GM19043 (cell line): ENCODE data around the gene LDLRAD1.
"Not testable (repeated sequence)": the region's sequence is repeated elsewhere in the genome, so short reads cannot be mapped to it uniquely, and the experiment has no call there.

Experiments
- ATAC-seq: cut with Tn5 transposase; IDR thresholded peaks from one replicate; pipeline ENCODE4 v1.9.1; 2021; ENCODE audit warnings: low read depth; ENCODE audit not compliant: unreplicated experiment

The LDLRAD1 gene

DNA sequence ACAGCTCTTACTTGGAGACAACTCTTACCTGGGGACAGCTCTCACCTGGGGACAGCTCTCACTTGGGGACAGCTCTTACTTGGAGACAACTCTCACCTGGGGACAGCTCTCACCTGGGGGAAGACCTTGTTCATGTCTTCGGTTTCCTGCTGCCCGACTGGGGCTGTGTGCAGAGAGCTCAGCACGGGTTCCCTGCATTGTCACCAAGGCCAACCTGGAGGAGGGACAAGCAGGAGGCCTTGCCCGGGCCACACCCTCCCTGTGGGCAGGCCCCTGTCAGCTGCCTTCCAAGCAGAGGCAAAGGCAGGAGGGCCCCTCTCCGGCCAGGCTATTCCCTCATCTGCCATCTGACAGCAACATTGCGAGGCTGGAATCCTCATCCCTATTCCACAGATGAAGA lies at the start of gene LDLRAD1:
Gene LDLRAD1, minus strand, starts transcription at position 208 of the 400 bp plus-strand sequence. Its CDS starts 74 bp downstream, at position 134.
- ATAC-seq: no peak

DNA sequence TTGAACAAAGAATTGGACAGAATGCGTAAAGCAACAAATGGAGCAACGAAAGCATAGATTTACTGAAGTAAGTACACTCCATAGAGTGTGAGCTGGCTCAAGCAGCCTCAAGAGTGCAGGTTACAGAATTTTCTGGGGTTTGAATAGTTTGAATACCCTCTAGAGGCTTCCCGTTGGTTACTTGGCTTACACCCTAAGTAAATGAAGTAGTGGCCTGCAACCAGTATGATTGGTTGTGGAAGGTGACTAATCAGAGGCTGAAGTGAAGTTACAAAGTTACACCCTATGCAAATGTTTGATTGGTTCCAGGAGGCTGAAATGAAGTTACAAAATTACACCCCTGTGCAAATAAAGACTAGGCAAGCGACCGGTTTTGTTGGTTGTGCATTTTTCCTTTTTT lies 46.3 kb upstream of the LDLRAD1 start:
- no peak for ATAC-seq

DNA sequence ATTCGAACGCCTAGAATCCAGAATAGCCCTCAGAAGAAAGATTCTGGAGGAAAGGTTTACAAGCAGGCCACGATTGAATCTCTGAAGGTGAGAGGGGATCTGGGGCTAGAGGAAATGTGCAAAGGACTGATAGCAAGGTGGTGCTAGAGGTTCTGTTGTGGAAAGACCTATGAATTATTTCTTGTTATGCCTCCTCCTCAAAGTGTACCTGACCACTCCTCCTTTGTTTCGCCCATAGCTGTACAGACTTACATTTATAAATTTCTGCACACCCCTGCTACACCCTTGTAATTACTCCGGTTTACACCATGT lies 36.4 kb upstream of the LDLRAD1 start:
- ATAC-seq: no peak

DNA sequence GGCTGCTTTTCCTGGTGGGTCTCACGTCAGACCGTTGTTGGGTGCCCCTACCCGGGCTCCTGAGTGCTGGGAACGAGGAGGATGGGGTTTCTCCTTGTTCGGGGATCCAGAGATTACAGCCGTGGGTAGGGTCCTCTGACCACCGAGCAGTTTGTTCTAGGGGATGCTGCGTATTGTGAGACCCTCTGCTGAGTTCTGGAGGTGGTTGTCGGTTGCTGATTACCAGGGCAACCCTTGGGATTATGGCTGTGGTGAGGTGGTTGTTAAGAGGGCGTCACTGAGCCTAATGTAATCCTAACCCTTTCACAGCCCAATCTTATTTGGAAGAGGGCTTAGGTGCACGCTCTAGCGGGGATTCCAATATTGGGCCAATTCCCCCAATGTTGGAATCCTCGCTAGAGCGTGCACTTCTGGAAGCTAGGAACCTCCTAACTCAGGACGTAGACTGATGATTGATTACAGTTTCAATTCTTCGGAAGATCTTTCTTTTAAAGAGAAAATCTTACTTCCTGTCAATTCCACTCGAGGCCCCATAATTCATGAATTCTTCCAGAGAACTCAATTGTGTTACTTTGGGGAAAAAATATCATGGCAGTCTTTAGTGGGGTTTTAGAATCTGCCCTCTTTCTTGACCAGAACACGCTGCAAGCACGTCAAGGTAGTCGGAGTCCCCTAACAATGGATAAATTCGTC lies 35.9 kb upstream of the LDLRAD1 start:
- no peak for ATAC-seq

DNA sequence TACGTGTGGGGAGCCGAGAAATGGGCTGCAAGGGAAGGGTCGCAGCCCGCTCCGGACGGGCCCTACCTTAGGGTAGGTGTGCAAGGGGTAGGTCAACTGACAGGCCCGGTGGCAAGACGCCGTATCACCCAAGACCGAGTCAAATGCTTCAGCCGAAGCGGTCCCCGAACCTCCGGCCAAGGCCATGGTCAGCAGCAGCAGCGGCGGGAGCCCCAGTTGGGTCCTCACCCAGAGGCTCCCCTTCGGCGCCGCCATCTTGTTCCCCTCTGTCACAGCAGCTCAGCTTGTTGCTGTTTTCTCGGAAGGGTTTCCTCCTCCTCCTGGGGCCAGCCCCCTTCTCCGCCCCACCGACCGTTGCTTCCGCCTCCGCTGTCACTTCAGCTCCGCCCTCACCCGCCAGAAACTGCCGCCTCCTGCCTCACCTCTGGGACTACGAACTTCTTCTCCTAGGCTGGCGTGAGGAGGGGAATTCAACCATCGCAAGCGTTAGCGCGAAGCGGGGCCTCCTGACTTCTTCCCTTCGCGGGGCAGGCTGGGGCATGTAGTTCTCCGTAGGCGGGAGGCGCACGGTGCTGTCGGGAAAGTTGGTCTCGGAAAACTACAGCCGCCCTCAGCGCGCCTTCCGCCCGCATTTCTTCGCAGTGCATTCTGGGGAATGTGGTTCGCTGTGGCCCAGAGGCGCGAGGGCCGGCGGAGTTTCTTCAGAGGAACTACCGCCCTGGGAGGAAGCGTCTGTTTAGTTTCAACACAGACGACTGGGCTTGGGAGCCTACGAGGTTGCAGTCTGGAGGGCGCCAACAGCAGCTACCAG lies 35.2 kb upstream of the LDLRAD1 start, which contains the start of the genes TCEANC2 and TMEM59:
Gene TCEANC2, plus strand, starts transcription at position 675 of the 811 bp plus-strand sequence. CDS start 815 bp downstream, outside the sequence.
Gene TMEM59, minus strand, starts transcription at position 271 of the 811 bp plus-strand sequence. Its CDS starts 16 bp downstream, at position 255.
- peak; percentile 87 for ATAC-seq

DNA sequence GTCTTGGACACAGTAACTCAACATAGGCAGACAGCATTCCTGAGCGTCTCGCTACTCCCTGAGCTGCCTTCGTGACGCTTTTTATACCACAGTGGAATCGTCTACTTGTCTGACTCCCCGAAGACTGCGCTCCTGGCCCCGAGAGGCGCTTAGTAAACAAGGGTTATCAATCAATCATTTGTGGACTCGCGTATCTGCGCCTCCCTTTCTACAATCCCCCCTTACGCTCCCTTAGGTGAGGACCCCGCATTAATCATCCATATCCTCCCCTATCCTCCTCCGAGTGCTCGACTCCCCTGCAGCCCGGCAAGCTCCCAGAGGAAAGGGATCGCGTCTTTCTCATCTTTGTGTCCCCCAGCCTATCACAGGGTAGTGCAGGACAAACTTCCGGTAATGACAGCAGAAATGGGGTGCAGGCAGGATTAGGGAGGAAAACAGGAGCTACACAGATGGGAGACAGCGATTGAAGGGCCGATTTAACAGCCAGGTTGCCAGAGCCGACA lies 34.5 kb upstream of the LDLRAD1 start:
- peak; percentile 9 for ATAC-seq

- ATAC-seq: no peak
Measured at GRCh38 chr1:54051933-54052430, 34.0 kb upstream of the LDLRAD1 start.

DNA sequence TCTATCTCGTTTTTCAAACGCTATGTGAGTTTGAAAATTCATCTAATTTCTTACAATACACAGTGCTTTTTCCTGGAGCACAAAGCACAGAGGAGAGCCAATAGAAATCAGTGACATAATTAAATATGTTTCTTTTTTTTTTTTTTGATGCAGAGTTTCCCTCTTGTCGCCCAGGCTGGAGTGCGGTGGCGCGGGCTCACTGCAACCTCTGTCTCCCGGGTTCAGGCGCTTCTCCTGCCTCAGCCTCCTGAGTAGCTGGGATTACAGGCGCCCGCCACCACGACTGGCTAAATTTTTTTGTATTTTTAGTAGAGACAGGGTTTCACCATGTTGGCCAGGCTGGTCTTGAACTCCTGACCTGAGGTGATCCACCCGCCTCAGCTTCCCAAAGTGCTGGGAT lies 32.4 kb upstream of the LDLRAD1 start:
- not testable (repeated sequence) for ATAC-seq

DNA sequence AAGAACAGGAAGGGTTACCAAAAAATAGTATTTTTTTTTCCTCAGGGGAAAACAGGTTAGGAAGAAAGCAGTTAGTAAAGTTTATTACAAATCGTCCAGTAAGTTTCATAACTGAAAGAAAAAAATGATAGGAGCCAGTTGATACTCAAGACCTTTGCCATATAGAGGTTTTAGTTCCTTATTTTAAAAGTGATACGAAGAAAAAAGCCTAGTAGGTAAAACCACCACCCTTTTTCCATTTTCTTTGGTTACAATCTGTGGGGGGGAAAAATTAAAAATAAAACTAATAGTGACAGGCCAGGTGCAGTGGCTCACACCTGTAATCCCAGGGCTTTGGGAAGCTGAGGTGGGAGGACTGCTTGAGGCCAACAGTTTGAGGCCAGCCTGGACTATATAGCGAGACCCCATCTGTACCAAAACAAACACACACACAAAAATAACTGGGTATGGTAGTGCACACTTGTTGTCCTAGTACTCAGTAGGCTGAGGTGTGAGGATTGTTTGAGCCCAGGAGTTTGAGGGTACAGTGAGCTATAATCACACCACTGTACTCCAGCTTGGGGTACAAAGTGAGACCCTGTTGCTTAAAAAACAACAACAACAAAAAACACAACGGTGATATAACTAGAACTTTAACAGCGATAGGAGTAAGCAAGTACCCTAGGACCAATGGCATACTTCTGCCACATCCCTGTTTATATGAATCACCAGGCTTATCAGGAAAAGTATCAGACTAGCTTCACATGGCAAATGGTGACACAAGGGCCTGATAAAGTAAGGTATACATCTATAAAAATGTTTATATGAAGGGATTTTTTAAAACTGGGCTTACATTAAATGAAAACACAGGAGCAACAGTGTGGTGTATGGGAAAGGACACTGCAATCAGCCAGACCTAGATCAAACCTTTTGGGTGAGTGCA lies 29.7 kb upstream of the LDLRAD1 start:
- ATAC-seq: no peak

DNA sequence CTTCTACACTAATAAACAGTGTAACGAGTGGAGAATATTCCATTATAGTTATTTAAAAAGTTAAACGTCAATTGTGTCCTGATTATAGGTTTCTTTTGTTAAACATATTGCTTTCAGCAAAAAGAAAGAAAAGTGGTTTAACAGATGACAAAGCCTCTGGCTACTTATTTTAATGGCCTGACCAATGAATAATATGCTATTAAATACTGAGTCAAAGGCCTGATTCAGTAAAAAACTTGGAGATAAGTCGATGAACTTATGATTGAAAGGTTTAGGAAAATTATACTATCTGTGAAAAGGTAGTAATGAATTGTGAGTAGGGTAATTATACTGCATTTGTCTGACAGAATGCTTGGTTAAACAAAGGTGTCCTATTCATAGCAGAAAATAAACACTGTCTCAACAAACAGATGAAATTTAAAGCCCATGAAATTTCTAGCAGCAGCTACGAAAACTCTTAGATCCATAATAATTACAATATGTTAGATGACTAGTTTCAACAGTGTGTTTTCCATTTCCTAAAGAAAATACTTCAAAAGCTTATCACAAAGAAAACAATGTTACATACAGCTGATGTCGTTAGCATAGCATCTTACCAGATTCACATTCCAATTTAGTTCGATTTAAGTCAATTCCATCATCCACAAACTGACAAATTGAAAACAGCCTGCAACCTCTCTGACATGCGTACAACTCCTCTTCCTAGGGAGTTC lies 28.8 kb upstream of the LDLRAD1 start:
- no peak for ATAC-seq

- no peak for ATAC-seq
Measured at GRCh38 chr1:54045496-54045895, 27.5 kb upstream of the LDLRAD1 start.

- ATAC-seq: no peak
Measured at GRCh38 chr1:54041806-54042205, 23.8 kb upstream of the LDLRAD1 start.

DNA sequence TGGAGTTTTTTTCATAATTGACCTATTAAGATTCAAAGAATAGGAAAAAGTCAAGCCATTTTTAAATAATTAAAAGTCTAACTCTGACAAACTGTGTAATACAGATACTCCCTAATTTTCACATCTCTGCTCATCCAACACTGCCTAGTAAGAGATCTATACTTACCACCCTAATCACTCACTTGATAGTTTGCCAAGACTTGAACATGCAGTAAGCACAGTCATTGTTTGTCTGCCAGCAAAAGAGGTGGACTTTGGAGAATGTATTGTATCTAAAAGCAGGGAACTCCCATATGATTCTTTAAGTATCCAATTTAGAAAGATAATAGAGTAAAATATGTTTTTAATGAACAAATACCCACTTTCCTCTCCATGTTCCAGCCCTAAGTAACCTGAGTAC lies 19.5 kb upstream of the LDLRAD1 start:
- no peak for ATAC-seq

DNA sequence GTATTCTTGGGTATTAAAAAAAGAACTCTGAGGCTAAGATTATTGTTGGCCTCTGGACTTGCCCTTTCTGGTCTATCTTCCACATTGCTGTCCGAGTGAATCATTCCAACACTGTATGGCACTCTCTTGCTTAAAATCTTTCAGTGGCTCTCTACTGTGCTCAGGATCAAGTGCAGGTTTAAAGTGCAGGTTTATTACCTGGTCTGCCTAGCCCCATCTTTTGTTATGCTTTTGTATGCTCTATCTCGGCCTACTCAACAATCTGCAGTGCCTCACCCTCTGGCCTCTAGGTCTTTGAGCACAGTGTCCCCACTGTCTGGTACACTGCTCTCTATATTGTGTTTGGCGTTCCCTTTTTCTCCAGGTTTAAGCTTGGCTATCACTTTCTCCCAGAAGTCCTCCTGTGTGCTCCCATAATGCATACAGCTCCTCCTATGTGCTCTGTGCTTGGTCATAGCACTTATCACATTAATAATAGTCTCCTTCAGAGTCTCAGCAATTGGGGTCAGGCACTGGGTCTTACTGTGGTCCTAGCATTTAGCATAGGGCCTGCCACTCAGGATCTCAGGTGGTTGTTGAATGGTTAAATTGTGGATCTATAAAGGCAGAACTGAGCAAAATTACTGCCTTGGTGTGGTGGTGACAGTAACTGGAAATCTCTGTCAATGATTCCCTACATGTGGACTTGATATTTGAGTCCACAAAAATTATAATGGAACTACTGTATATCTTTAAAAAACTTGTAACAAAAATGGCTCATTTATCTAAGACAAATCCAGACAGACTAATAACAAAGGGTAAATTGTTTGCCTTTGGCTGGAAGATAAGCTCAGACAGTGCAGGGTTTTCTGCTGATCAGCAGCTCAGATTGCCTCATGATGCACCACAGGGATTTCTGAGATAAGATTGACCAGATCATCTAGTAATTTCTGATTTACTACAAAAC lies 10.6 kb upstream of the LDLRAD1 start:
- ATAC-seq: no peak

DNA sequence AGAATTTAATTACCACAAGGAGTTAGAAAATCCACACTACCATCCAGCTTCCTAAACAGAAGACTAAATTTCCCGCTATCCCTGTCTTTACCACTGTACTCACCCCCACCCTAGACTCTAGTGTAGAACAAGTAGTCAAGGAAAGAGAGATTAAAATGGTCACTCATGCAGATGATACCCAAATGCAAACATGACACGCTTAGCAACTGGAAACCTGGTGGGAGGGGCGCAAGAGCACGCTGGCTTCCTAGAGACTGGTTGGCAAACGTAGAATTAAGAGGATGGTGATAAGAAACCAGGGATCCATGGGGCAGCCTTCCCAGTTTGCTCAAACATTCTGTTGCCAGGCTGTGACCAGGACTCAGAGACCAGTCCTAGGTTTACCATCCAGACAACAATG lies 9.9 kb upstream of the LDLRAD1 start:
- no peak for ATAC-seq

GRCh38 chr1:54024811-54025210 lies 6.8 kb upstream of the LDLRAD1 start:
- ATAC-seq: not testable (repeated sequence)

DNA sequence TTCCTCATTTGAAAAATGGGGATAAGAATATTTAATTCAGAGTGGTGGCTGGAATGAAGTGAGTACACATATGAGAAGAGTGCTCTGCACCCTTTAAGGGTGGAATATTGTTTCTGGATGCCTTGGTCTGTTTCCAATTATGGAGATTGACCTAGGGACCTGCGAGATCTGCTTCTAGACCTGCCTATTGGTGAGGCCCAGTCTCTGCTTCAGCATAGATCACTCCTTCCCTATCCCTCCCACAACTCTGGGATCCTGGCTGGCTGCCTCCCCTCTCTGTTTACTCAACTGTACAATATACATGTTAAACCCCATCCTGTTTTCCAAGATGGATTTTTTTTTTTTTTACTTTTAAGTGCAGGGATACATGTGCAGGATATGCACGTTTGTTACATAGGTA lies 6.4 kb upstream of the LDLRAD1 start:
- no peak for ATAC-seq

- ATAC-seq: not testable (repeated sequence)
Measured at GRCh38 chr1:54019562-54020176, 1.7 kb upstream of the LDLRAD1 start.
